CD4-positive, alpha-beta T cell treated with Interferon gamma for 1 hour (primary cell): ENCODE data around the gene GPR152.
A peak's percentile ranks its signal among the peaks of the same experiment; 100 is the strongest.
"Not testable (repeated sequence)": the region's sequence is repeated elsewhere in the genome, so short reads cannot be mapped to it uniquely, and the experiment has no call there.

Source experiments
- DNase-seq: peaks from one replicate; pipeline ENCODE4 v3.0.0-alpha.2; 2020

Gene GPR152

GRCh38 chr11:67439321-67440228, 13.0 kb downstream of the GPR152 start:
- no peak for DNase-seq

- DNase-seq = peak; percentile 65
These were observed 14.2 kb downstream of the GPR152 start for GRCh38 chr11:67438158-67438902.

GRCh38 chr11:67437809-67438157, 14.7 kb downstream of the GPR152 start:
- DNase-seq = no peak

- DNase-seq = peak; percentile 71
These were observed 15.3 kb downstream of the GPR152 start, which contains the start of gene PTPRCAP for GRCh38 chr11:67437082-67437808. TSS of gene PTPRCAP (minus strand) at chr11:67437682. CDS start at chr11:67437619, 63 bp downstream.

- DNase-seq = peak; percentile 59
These were observed 16.0 kb downstream of the GPR152 start for GRCh38 chr11:67436459-67437081.

- no peak for DNase-seq
These were observed 16.6 kb downstream of the GPR152 start for GRCh38 chr11:67435727-67436458.

- no peak for DNase-seq
These were observed 17.4 kb downstream of the GPR152 start for GRCh38 chr11:67435031-67435726.

- no peak for DNase-seq
These were observed 18.1 kb downstream of the GPR152 start for GRCh38 chr11:67434395-67434881.

- no peak for DNase-seq
These were observed 18.8 kb downstream of the GPR152 start for GRCh38 chr11:67433536-67434394.

- DNase-seq = no peak
These were observed 19.7 kb downstream of the GPR152 start for GRCh38 chr11:67432655-67433349.

- no peak for DNase-seq
These were observed 20.9 kb downstream of the GPR152 start for GRCh38 chr11:67431346-67432249.

GRCh38 chr11:67429722-67430121, 22.8 kb downstream of the GPR152 start:
- DNase-seq = no peak

GRCh38 chr11:67429038-67429668, 23.4 kb downstream of the GPR152 start:
- DNase-seq = no peak

- peak; percentile 96 for DNase-seq
These were observed 24.2 kb downstream of the GPR152 start, which contains the start of gene RPS6KB2 for GRCh38 chr11:67428052-67429001. TSS of gene RPS6KB2 (plus strand) at chr11:67428494. CDS start at chr11:67428546, 52 bp downstream.

- not testable (repeated sequence) for DNase-seq
These were observed 25.1 kb downstream of the GPR152 start for GRCh38 chr11:67427364-67427859.

- DNase-seq = no peak
These were observed 28.5 kb downstream of the GPR152 start for GRCh38 chr11:67423891-67424613.
